ENCODE data around the gene SARS1. TPM values are rescaled to one million over a fixed set of nuclear protein-coding genes. Genes with fewer than 3 reads are reported as not detected.
A peak's percentile ranks its signal among the peaks of the same experiment; 100 is the strongest.

SARS1 gene
- total and polyA plus RNA-seq, 2 donors (not counting 1 experiment from before 2014, with no cell fraction given) = 59.1 to 115 TPM

DNA sequence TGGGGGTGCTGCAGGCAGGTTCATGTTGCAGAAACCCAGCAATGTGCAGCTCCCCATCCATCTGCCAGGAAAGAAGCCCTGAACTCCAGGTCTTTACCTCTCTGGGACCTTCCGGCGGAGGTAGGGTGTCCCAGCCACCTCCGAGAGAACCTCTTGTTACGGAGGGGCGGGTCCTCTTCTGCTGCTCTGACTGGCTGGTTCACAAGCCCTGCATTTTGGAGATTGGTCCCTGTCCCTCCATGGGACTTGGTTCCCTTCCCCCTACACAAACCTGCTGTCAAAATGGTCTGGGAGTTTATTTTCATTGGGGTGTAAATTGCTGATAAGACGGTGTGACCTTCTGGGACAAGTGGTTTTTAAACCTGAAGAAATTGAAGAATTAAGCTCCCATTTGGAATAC, 27.6 kb downstream of the SARS1 start:
- no peak for DNase-seq
- CTCF ChIA-PET = no interaction called here
- Histone ChIP-seq H3K4me2 (replicated peaks; ENCODE audit: low read depth, low read length, poor library complexity, severe bottlenecking) (peak overlapping the region; percentile 15), H3K36me3 (replicated peaks in 1 of 2; ENCODE audit: control extremely low read depth in 1 of 2, control insufficient read depth in 1 of 2, extremely low read depth in 1 of 2, insufficient read depth in 2 of 2, low read length in 1 of 2) (peaks cover 2 to 26% of the 10 kb centered on the region in 2 experiments), H3K9ac (ENCODE audit: low read length) (no peak overlapping the region), H3K27ac (ENCODE audit: low read length in 2 of 2) (no peak overlapping the region), H4K20me1 (ENCODE audit: control insufficient read depth, insufficient read depth, low read length, poor library complexity, severe bottlenecking) (no peaks in the 10 kb centered on the region), H3K27me3 (replicated peaks in 1 of 4; ENCODE audit: control extremely low read depth in 1 of 4, control insufficient read depth in 3 of 4, insufficient read depth in 4 of 4, low read length in 3 of 4) (peaks cover 0 to 30% (median 4%) of the 10 kb centered on the region in 4 experiments), H3K9me3 (ENCODE audit: control extremely low read depth in 1 of 3, control insufficient read depth in 2 of 3, insufficient read depth in 1 of 3, low read length in 2 of 3) (no peaks in the 10 kb centered on the region), H2AFZ (ENCODE audit: insufficient read depth, low read depth, low read length, poor library complexity, severe bottlenecking) (no peak overlapping the region), H3K79me2 (ENCODE audit: control insufficient read depth, insufficient read depth, low read length) (no peaks in the 10 kb centered on the region), H3K4me3 (ENCODE audit: control extremely low read depth in 1 of 5, extremely low read depth in 1 of 5, insufficient read depth in 1 of 5, low read depth in 2 of 5, low read length in 4 of 5) (no peak overlapping the region), H3K4me1 (ENCODE audit: control insufficient read depth in 2 of 2, insufficient read depth in 2 of 2, low read length in 2 of 2) (peaks cover 0 to 7% of the 10 kb centered on the region in 2 donors)
- H3K4me1 Mint-ChIP-seq = peaks cover 19% of the 10 kb centered on the region
- TF ChIP-seq EZH2 (IDR thresholded peaks at IDR 0.05; ENCODE audit: borderline replicate concordance, insufficient read depth, low read depth, low read length, poor library complexity, severe bottlenecking) = no peak
- TF ChIP-seq, protein P1, sequence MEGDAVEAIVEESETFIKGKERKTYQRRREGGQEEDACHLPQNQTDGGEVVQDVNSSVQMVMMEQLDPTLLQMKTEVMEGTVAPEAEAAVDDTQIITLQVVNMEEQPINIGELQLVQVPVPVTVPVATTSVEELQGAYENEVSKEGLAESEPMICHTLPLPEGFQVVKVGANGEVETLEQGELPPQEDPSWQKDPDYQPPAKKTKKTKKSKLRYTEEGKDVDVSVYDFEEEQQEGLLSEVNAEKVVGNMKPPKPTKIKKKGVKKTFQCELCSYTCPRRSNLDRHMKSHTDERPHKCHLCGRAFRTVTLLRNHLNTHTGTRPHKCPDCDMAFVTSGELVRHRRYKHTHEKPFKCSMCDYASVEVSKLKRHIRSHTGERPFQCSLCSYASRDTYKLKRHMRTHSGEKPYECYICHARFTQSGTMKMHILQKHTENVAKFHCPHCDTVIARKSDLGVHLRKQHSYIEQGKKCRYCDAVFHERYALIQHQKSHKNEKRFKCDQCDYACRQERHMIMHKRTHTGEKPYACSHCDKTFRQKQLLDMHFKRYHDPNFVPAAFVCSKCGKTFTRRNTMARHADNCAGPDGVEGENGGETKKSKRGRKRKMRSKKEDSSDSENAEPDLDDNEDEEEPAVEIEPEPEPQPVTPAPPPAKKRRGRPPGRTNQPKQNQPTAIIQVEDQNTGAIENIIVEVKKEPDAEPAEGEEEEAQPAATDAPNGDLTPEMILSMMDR (IDR thresholded peaks at IDR 0.05) = no peak
- H3K9me3 Mint-ChIP-seq (ENCODE audit: insufficient read depth) = no peaks in the 10 kb centered on the region
- H3K4me3 Mint-ChIP-seq = no peak overlapping the region
- WGBS (ENCODE audit: insufficient coverage) = 35% methylated on average over 5 of the region's 6 CpGs
- peaks cover 16% of the 10 kb centered on the region for H3K27me3 Mint-ChIP-seq
- H3K27ac Mint-ChIP-seq = no peak overlapping the region
- ATAC-seq (ENCODE audit: low read depth) = no peak
- POLR2A ChIA-PET = no interaction called here
- intact Hi-C loops (cut with micrococcal nuclease) = no loop called here

DNA sequence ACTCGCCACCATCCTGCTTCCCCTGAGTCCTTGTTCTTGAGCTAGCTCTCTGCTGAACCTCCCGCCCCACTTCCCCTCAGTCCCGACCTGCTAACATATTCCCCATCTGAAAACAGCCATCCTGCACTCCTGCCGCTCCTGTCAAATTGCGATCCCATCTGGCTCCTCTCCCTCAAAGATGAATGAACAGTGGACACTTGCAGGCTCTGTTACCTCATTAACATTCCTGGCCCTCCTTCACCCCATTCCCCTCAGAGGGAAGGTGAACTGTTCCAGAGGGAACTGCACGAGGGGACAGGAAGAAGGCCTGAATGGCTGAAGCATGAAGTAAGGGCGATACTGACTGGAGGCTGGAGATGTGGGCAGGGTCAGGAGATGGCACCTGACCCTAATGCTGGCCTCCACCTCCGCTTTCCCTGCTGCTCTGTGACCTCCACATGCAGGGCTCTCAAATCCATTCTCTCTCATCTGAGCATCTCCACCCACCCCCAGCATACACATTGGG, 28.2 kb downstream of the SARS1 start:
- POLR2A ChIA-PET = no interaction called here
- no peaks in the 10 kb centered on the region for H3K9me3 Mint-ChIP-seq (ENCODE audit: insufficient read depth)
- H3K9ac ChIP-seq (ENCODE audit: low read length) = no peak overlapping the region
- peaks cover 0 to 22% of the 10 kb centered on the region in 2 experiments for H3K36me3 ChIP-seq (replicated peaks in 1 of 2; ENCODE audit: control extremely low read depth in 1 of 2, control insufficient read depth in 1 of 2, extremely low read depth in 1 of 2, insufficient read depth in 2 of 2, low read length in 1 of 2)
- no peaks in the 10 kb centered on the region for H3K9me3 ChIP-seq (ENCODE audit: control extremely low read depth in 1 of 3, control insufficient read depth in 2 of 3, insufficient read depth in 1 of 3, low read length in 2 of 3)
- intact Hi-C loops (cut with micrococcal nuclease) = no loop called here
- peaks cover 19% of the 10 kb centered on the region for H3K4me1 Mint-ChIP-seq
- H3K4me3 ChIP-seq (ENCODE audit: control extremely low read depth in 1 of 5, extremely low read depth in 1 of 5, insufficient read depth in 1 of 5, low read depth in 2 of 5, low read length in 4 of 5) = no peak overlapping the region
- 41% methylated on average over 6 of the region's 8 CpGs for WGBS (ENCODE audit: insufficient coverage)
- ATAC-seq (ENCODE audit: low read depth) = no peak
- H3K27me3 Mint-ChIP-seq = peaks cover 16% of the 10 kb centered on the region
- H3K27ac Mint-ChIP-seq = peak overlapping the region; percentile 4
- no peak overlapping the region for H3K27ac ChIP-seq (ENCODE audit: low read length in 2 of 2)
- no peak overlapping the region for H3K4me3 Mint-ChIP-seq
- no peak overlapping the region for H2AFZ ChIP-seq (ENCODE audit: insufficient read depth, low read depth, low read length, poor library complexity, severe bottlenecking)
- DNase-seq = no peak
- peaks cover 0 to 35% (median 4%) of the 10 kb centered on the region in 4 experiments for H3K27me3 ChIP-seq (replicated peaks in 1 of 4; ENCODE audit: control extremely low read depth in 1 of 4, control insufficient read depth in 3 of 4, insufficient read depth in 4 of 4, low read length in 3 of 4)
- H3K4me1 ChIP-seq (ENCODE audit: control insufficient read depth in 2 of 2, insufficient read depth in 2 of 2, low read length in 2 of 2) = peaks cover 0 to 7% of the 10 kb centered on the region in 2 donors
- TF ChIP-seq, protein P1 (IDR thresholded peaks at IDR 0.05) = no peak
- no peak for TF ChIP-seq EZH2 (IDR thresholded peaks at IDR 0.05; ENCODE audit: borderline replicate concordance, insufficient read depth, low read depth, low read length, poor library complexity, severe bottlenecking)
- H4K20me1 ChIP-seq (ENCODE audit: control insufficient read depth, insufficient read depth, low read length, poor library complexity, severe bottlenecking) = no peaks in the 10 kb centered on the region
- H3K79me2 ChIP-seq (ENCODE audit: control insufficient read depth, insufficient read depth, low read length) = no peaks in the 10 kb centered on the region
- CTCF ChIA-PET = no interaction called here
- no peak overlapping the region for H3K4me2 ChIP-seq (replicated peaks; ENCODE audit: low read depth, low read length, poor library complexity, severe bottlenecking)

Measured in B cell (primary cell).